Measurements from ENCODE around the gene DACT1. TPM values are rescaled to one million over a fixed set of nuclear protein-coding genes. Genes with fewer than 3 reads are reported as not detected.

The DACT1 gene
- total RNA-seq, 4 donors from 2014 or later = 5.0 to 22.7 (median 8.6) TPM

DNA sequence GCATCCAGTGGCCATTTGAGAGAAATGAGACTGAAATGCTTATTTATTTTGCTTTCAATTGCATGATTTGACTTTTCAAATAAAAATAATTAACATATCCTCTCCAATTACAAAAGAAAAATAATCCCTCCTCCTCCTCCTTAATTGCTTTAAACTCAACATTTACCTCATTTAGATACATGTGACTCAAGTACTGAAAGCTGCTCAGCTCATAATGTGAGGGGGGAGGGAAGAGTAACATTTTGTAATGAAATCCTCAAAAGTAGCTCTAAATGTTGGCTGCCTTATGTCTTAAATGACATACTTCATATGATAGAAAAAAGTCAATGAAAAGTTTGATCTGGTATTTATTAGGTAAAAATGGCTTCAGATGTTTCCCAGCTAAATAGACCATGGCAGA, 29.0 kb downstream of the DACT1 start:
- DNase-seq (ENCODE audit: extremely low spot score) = no peak
- Histone ChIP-seq H3K4me1 (peaks cover 0 to 8% (median 3%) of the 10 kb centered on the region in 4 donors), H3K27me3 (no peaks in the 10 kb centered on the region), H3K4me3 (no peak overlapping the region), H3K27ac (replicated peaks in 1 of 4) (no peak overlapping the region), H3K9me3 (no peaks in the 10 kb centered on the region), H3K36me3 (no peaks in the 10 kb centered on the region)
- TF ChIP-seq EP300 (IDR thresholded peaks at IDR 0.05) (no peak), POLR2AphosphoS5 (IDR thresholded peaks at IDR 0.05) (no peak), POLR2A (IDR thresholded peaks at IDR 0.05; ENCODE audit: low read depth) (no peak)
- TF ChIP-seq, protein P1, sequence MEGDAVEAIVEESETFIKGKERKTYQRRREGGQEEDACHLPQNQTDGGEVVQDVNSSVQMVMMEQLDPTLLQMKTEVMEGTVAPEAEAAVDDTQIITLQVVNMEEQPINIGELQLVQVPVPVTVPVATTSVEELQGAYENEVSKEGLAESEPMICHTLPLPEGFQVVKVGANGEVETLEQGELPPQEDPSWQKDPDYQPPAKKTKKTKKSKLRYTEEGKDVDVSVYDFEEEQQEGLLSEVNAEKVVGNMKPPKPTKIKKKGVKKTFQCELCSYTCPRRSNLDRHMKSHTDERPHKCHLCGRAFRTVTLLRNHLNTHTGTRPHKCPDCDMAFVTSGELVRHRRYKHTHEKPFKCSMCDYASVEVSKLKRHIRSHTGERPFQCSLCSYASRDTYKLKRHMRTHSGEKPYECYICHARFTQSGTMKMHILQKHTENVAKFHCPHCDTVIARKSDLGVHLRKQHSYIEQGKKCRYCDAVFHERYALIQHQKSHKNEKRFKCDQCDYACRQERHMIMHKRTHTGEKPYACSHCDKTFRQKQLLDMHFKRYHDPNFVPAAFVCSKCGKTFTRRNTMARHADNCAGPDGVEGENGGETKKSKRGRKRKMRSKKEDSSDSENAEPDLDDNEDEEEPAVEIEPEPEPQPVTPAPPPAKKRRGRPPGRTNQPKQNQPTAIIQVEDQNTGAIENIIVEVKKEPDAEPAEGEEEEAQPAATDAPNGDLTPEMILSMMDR (IDR thresholded peaks at IDR 0.05) = no peak
- intact Hi-C loops (cut with DNase I) = no loop called here

DNA sequence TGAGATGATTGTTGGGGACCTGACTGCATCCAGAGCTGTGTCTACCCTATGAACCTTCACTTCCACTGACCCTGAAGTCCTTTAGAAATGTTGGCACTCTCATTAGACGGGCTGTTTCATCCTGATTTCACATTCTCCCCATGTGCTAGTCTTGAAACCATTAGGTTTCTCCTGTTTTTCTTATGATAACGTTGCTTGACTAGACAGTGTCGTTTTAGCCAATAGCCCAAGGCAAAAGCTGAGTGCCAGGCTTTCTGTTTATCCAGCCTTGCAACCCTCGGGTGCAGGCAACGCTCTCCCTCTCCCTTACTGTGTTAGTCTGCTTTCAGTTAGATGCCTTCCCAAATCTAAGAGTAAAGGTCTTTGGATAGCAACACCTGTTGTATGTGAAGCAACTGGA, 30.1 kb downstream of the DACT1 start:
- TF ChIP-seq EP300 (IDR thresholded peaks at IDR 0.05) (no peak), POLR2AphosphoS5 (IDR thresholded peaks at IDR 0.05) (no peak), POLR2A (IDR thresholded peaks at IDR 0.05; ENCODE audit: low read depth) (no peak)
- TF ChIP-seq, protein P1 (IDR thresholded peaks at IDR 0.05) = no peak
- Histone ChIP-seq H3K27me3 (no peaks in the 10 kb centered on the region), H3K4me3 (no peak overlapping the region), H3K27ac (replicated peaks in 1 of 4) (no peak overlapping the region), H3K4me1 (peaks cover 0 to 8% (median 3%) of the 10 kb centered on the region in 4 donors), H3K36me3 (no peaks in the 10 kb centered on the region), H3K9me3 (no peaks in the 10 kb centered on the region)
- DNase-seq (ENCODE audit: extremely low spot score) = no peak
- WGBS = 87% methylated on average over 5 of the region's 5 CpGs
- intact Hi-C loops (cut with DNase I) = no loop called here

DNA sequence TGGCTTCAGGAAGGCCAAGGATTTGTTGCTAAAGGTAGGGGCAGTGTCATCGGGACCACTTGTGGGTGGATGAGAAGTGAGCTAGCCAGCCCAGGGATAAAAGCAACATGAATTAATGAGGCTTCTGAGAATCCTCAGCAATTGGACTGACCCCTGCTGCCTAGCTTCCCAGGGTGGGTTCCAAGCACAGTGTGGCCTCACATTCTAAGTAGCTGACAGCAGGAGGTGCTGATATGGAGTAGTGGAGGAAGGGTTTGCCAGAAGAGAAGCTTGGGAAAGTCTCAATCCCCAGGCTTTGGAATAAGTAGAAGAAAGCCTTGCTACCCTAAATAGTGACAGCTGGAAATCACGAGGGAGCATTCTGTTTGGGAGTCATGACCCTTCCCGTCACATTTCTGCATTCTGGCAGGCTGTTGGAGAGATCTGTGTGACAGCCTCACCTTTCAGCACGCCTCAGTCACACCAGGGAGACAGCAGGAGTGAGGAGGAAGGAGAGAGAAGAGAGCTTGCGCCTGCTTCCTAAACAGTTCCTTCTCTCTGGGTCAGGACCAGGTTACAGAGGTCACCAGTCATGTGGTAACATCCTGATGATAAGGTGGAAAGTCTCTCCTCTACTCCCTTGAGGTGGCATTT, 31.2 kb downstream of the DACT1 start:
- no peak for DNase-seq (ENCODE audit: extremely low spot score)
- Histone ChIP-seq H3K36me3 (no peaks in the 10 kb centered on the region), H3K4me1 (peaks cover 0 to 8% (median 3%) of the 10 kb centered on the region in 4 donors), H3K9me3 (no peaks in the 10 kb centered on the region), H3K4me3 (no peak overlapping the region), H3K27me3 (no peaks in the 10 kb centered on the region), H3K27ac (replicated peaks in 1 of 4) (no peak overlapping the region)
- TF ChIP-seq POLR2A (IDR thresholded peaks at IDR 0.05; ENCODE audit: low read depth) (no peak), EP300 (IDR thresholded peaks at IDR 0.05) (no peak), POLR2AphosphoS5 (IDR thresholded peaks at IDR 0.05) (no peak)
- TF ChIP-seq, protein P1 (IDR thresholded peaks at IDR 0.05) = no peak
- 71% methylated on average over 5 of the region's 5 CpGs for WGBS
- intact Hi-C loops (cut with DNase I) = no loop called here

DNA sequence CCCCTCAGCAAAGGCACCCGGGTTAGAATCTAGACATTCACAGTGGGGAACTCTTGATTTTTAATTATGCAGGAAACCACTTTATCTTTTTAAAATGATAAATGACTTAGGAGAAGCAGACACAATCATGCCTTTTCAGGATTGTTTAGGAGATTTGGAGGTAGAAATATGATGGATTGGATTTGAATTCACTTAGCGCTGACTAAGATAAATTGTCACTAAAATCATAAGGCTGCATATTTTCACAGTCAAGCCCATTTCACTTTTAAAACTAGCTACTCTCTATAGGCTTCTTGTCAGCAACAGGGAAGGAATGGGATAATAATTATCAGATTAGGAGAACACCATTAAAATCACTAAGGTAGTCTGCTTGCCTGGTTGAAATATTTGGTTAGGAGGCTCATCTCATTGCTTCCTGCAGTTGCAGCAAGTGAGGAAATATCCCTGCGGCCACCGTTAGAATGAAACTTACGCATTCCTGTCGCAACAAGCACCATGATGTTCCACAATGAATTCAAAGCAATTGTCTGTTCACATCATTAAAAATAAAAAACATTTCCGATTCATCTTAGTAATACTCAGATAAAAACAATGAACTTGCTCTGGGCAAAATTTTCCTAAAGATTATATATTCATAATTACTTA, 31.9 kb downstream of the DACT1 start:
- Histone ChIP-seq H3K9me3 (no peaks in the 10 kb centered on the region), H3K4me1 (peaks cover 0 to 8% (median 3%) of the 10 kb centered on the region in 4 donors), H3K27ac (replicated peaks in 1 of 4) (no peak overlapping the region), H3K36me3 (no peaks in the 10 kb centered on the region), H3K27me3 (no peaks in the 10 kb centered on the region), H3K4me3 (no peak overlapping the region)
- DNase-seq (ENCODE audit: extremely low spot score) = no peak
- WGBS = 83% methylated on average over 7 of the region's 7 CpGs
- intact Hi-C loops (cut with DNase I) = no loop called here
- no peak for TF ChIP-seq EP300 (IDR thresholded peaks at IDR 0.05)
- TF ChIP-seq POLR2AphosphoS5 (IDR thresholded peaks at IDR 0.05) = no peak
- TF ChIP-seq POLR2A (IDR thresholded peaks at IDR 0.05; ENCODE audit: low read depth) = no peak

DNA sequence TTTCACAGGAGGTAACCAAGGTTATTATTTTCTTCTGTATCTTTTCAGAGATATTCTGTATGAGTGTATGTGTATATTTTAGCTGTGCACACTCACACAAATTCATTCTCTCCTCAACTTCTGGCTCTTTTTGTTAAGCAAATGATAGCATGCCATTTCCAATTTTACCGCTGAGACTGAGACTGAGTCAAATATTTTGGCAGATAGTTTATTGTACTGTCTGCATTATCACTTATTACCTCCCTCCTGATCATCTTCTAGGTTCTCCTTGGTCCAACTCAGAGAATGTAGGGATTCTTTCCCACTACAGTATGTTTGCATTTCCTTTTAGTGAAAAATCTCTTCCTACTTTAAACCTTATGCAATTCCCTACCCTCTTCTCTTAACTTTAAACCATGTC, 33.3 kb downstream of the DACT1 start:
- TF ChIP-seq EP300 (IDR thresholded peaks at IDR 0.05) (no peak), POLR2A (IDR thresholded peaks at IDR 0.05; ENCODE audit: low read depth) (no peak), POLR2AphosphoS5 (IDR thresholded peaks at IDR 0.05) (no peak)
- TF ChIP-seq, protein P1 (IDR thresholded peaks at IDR 0.05) = no peak
- Histone ChIP-seq H3K9me3 (no peaks in the 10 kb centered on the region), H3K36me3 (no peaks in the 10 kb centered on the region), H3K27me3 (no peaks in the 10 kb centered on the region), H3K27ac (replicated peaks in 1 of 4) (no peak overlapping the region), H3K4me1 (peaks cover 0 to 8% (median 3%) of the 10 kb centered on the region in 4 donors), H3K4me3 (no peak overlapping the region)
- no peak for DNase-seq (ENCODE audit: extremely low spot score)
- 17% methylated on average over 1 of the region's 1 CpG for WGBS
- intact Hi-C loops (cut with DNase I) = no loop called here

Data from esophagus muscularis mucosa (tissue), 4 donors.